HepG2 (cell line): ENCODE data around the gene ANKRD11. TPM values are rescaled to one million over a fixed set of nuclear protein-coding genes. Genes with fewer than 3 reads are reported as not detected.
A peak's percentile ranks its signal among the peaks of the same experiment; 100 is the strongest.

ENCODE experiments used
- ATF7-NPFF ChIP-seq: sonication (generic); formaldehyde crosslinking; IDR thresholded peaks from 2 replicates; pipeline ENCODE4 v1.8.1; 2023; ENCODE audit warnings: mild to moderate bottlenecking, low read depth, missing genetic modification reagents, moderate library complexity
- ETV5 ChIP-seq: IDR thresholded peaks from 2 replicates; pipeline ENCODE4 v1.6.1; 2018; ENCODE audit warnings: missing biosample characterization, missing genetic modification reagents, inconsistent platforms, borderline replicate concordance
- FOXC1 ChIP-seq: sonication (generic); formaldehyde crosslinking; IDR thresholded peaks from 2 replicates; pipeline ENCODE4 v1.8.0; 2022; ENCODE audit warnings: mild to moderate bottlenecking, missing genetic modification reagents, borderline replicate concordance
- FOXO4 ChIP-seq: sonication (generic); formaldehyde crosslinking; conservative IDR thresholded peaks from 2 replicates; pipeline ENCODE4 v1.8.1; 2023; ENCODE audit warnings: missing genetic modification reagents
- HNF4G ChIP-seq, 2 experiments: sonication (generic) in 1 of 2; formaldehyde crosslinking in 1 of 2; IDR thresholded peaks; 2 replicates each; pipeline versions ENCODE4 v1.4.0 to v1.6.1; 2011 to 2020; ENCODE audit warnings: borderline replicate concordance in 2 of 2, low read depth in 2 of 2, mild to moderate bottlenecking in 2 of 2, low read length in 1 of 2, missing genetic modification reagents in 1 of 2, moderate library complexity in 1 of 2
- KDM5B ChIP-seq: sonication (generic); formaldehyde crosslinking; IDR thresholded peaks from 2 replicates; pipeline ENCODE4 v1.4.0; 2020; ENCODE audit warnings: missing genetic modification reagents, mild to moderate bottlenecking, borderline replicate concordance
- KMT2A ChIP-seq: sonication (generic); formaldehyde crosslinking; IDR thresholded peaks from 2 replicates; pipeline ENCODE4 v1.4.0; 2020; ENCODE audit warnings: missing genetic modification reagents
- MED1 ChIP-seq: sonication (generic); formaldehyde crosslinking; IDR thresholded peaks from 2 replicates; pipeline ENCODE4 v1.4.0; 2020; ENCODE audit warnings: missing genetic modification reagents
- MTF2 ChIP-seq: sonication (generic); formaldehyde crosslinking; IDR thresholded peaks from 2 replicates; pipeline ENCODE4 v1.5.0; 2020; ENCODE audit warnings: missing genetic modification reagents, borderline replicate concordance
- SAFB2 ChIP-seq: sonication (generic); formaldehyde crosslinking; IDR thresholded peaks from 2 replicates; pipeline ENCODE4 v1.5.1; 2020; ENCODE audit warnings: missing genetic modification reagents, low read depth, mild to moderate bottlenecking, borderline replicate concordance
- SRF ChIP-seq: IDR thresholded peaks from 2 replicates; pipeline ENCODE4 v1.6.1; 2011; ENCODE audit warnings: mild to moderate bottlenecking, low read depth, low read length, moderate library complexity
- SRSF9 ChIP-seq: fragments of 200-400 bp; formaldehyde crosslinking; IDR thresholded peaks from 2 replicates; pipeline ENCODE4 v1.6.1; 2018; ENCODE audit warnings: borderline replicate concordance, mild to moderate bottlenecking, low read depth, low read length; ENCODE audit not compliant: insufficient read depth, poor library complexity, severe bottlenecking
- TEAD2 ChIP-seq: sonication (generic); formaldehyde crosslinking; IDR thresholded peaks from 2 replicates; pipeline ENCODE4 v1.9.0; 2021; ENCODE audit warnings: missing genetic modification reagents
- TEAD3 ChIP-seq: optimal IDR thresholded peaks from 2 replicates; pipeline ENCODE3; 2016; ENCODE audit warnings: borderline replicate concordance
- TRAFD1 ChIP-seq: sonication (generic); formaldehyde crosslinking; IDR thresholded peaks from 2 replicates; pipeline ENCODE4 v1.5.1; 2020; ENCODE audit warnings: missing genetic modification reagents, mild to moderate bottlenecking, borderline replicate concordance
- TRIM22 ChIP-seq: fragments of 450-650 bp; IDR thresholded peaks from 2 replicates; pipeline ENCODE4 v1.6.1; 2017
- ZFP36L2 ChIP-seq: sonication (generic); formaldehyde crosslinking; IDR thresholded peaks from 2 replicates; pipeline ENCODE4 v1.4.0; 2020; ENCODE audit warnings: missing genetic modification reagents
- ZNF18 ChIP-seq: sonication (generic); formaldehyde crosslinking; IDR thresholded peaks from 2 replicates; pipeline ENCODE4 v1.8.0; 2022; ENCODE audit warnings: mild to moderate bottlenecking, missing genetic modification reagents; ENCODE audit not compliant: insufficient replicate concordance
- ZNF317 ChIP-seq: sonication (generic); formaldehyde crosslinking; IDR thresholded peaks from 2 replicates; pipeline ENCODE4 v1.5.0; 2020; ENCODE audit warnings: mild to moderate bottlenecking, missing genetic modification reagents
- ZNF343 ChIP-seq: sonication (generic); formaldehyde crosslinking; IDR thresholded peaks from 2 replicates; pipeline ENCODE4 v1.4.0; 2020; ENCODE audit warnings: mild to moderate bottlenecking, missing genetic modification reagents
- ZNF546 ChIP-seq: sonication (generic); formaldehyde crosslinking; conservative IDR thresholded peaks from 2 replicates; pipeline ENCODE4 v1.8.1; 2023; ENCODE audit warnings: mild to moderate bottlenecking, missing genetic modification reagents
- ZNF567 ChIP-seq: sonication (generic); formaldehyde crosslinking; IDR thresholded peaks from 2 replicates; pipeline ENCODE4 v1.8.1; 2023; ENCODE audit warnings: mild to moderate bottlenecking, missing genetic modification reagents, borderline replicate concordance
- ZNF850 ChIP-seq: sonication (generic); formaldehyde crosslinking; conservative IDR thresholded peaks from 2 replicates; pipeline ENCODE4 v1.9.0; 2021; ENCODE audit warnings: mild to moderate bottlenecking, missing genetic modification reagents
- ZSCAN31 ChIP-seq: sonication (generic); formaldehyde crosslinking; IDR thresholded peaks from 2 replicates; pipeline ENCODE4 v1.5.0; 2020; ENCODE audit warnings: low read depth, mild to moderate bottlenecking, missing genetic modification reagents
- polyA plus RNA-seq, 8 experiments: library from polyadenylated mRNA; depleted of rRNA in 3 of 8; stranded (reverse) in 7 of 8; unstranded in 1 of 8; fragments of >200 nt; fragmentation: Illumina TruSeq in 4 of 8; extraction: Trizol in 4 of 8; gene quantifications; 2 replicates each; pipeline versions ENCODE4 v1.2.1 to v1.2.3, GENCODE V29; 2011 to 2016; ENCODE audit warnings: low read depth in 4 of 8, missing spikeins in 1 of 8, mixed read lengths in 1 of 8; ENCODE audit not compliant: insufficient read depth in 1 of 8
- total RNA-seq, 5 experiments: library from RNA; depleted of rRNA; stranded (reverse); fragments of >200 nt; fragmentation: Illumina TruSeq; extraction: Trizol; gene quantifications; 2 replicates each; pipeline ENCODE4 v1.2.3, GENCODE V29; 2016; ENCODE audit warnings: low read depth in 1 of 5

The ANKRD11 gene
- total and polyA plus RNA-seq, 2 of the 13 experiments (the other 11 are each of a cell fraction or from before 2014, with no cell fraction given), result 21.4 to 38.4 TPM

- TF ChIP-seq TRIM22 (no peak), ATF7-NPFF (CRISPR knock-in tag) (no peak), ZNF317 (CRISPR knock-in tag) (peak; percentile 70; the same call in 1 of the 2 replicates), SAFB2 (CRISPR knock-in tag) (no peak), ZNF546 (CRISPR knock-in tag) (no peak), TEAD3 (CRISPR knock-in tag) (peak; percentile 54), FOXC1 (CRISPR knock-in tag) (no peak), KMT2A (CRISPR knock-in tag) (peak; percentile 40; the same call in 1 of the 2 replicates), ZNF850 (no peak), KDM5B (CRISPR knock-in tag) (0 out of 2 replicates have a peak, but pooled peaks have one; percentile 13), ZFP36L2 (CRISPR knock-in tag) (no peak), ZNF343 (CRISPR knock-in tag) (no peak), TEAD2 (CRISPR knock-in tag) (no peak), ZSCAN31 (CRISPR knock-in tag) (no peak), MTF2 (CRISPR knock-in tag) (no peak), MED1 (CRISPR knock-in tag) (peak; percentile 65), ETV5 (no peak), HNF4G (IDR thresholded peaks at IDR 0.05; ENCODE audit: borderline replicate concordance, low read depth, low read length) (no peak), HNF4G (CRISPR knock-in tag; IDR thresholded peaks at IDR 0.05; ENCODE audit: borderline replicate concordance, low read depth) (no peak), SRF (no peak), ZNF18 (CRISPR knock-in tag) (no peak), TRAFD1 (no peak), FOXO4 (CRISPR knock-in tag) (no peak), ZNF567 (no peak), SRSF9 (no peak)
Measured at GRCh38 chr16:89422905-89423630, 67.3 kb downstream of the ANKRD11 start (continued).
